GM06990 (cell line): ENCODE measurements around the gene SPDYE4.

Source experiments
- DNase-seq: peaks from one replicate; pipeline ENCODE4 v3.0.0-alpha.2; 2011; ENCODE audit not compliant: insufficient read length; ENCODE audit errors: extremely low read depth
- H3K27me3 ChIP-seq: replicated peaks from 2 replicates; pipeline ENCODE4 v1.6.0; 2011; ENCODE audit warnings: low read length; ENCODE audit not compliant: control insufficient read depth, insufficient read depth
- H3K36me3 ChIP-seq: 2 replicates; pipeline ENCODE4 v1.5.1; 2011; ENCODE audit warnings: low read length; ENCODE audit not compliant: control insufficient read depth, insufficient read depth
- H3K4me3 ChIP-seq: replicated peaks from 2 replicates; pipeline ENCODE4 v1.5.1; 2011; ENCODE audit warnings: low read depth, mild to moderate bottlenecking, control low read depth, low read length
- TF ChIP-seq, protein P1 (sequence below): IDR thresholded peaks from 2 replicates; pipeline ENCODE4 v1.5.1; 2011; ENCODE audit warnings: low read length, control low read depth, mild to moderate bottlenecking, inconsistent platforms; ENCODE audit not compliant: insufficient read depth, poor library complexity, severe bottlenecking

The SPDYE4 gene

GRCh38 chr17:8724451-8724850, 33.9 kb downstream of the SPDYE4 start:
- TF ChIP-seq, protein P1, sequence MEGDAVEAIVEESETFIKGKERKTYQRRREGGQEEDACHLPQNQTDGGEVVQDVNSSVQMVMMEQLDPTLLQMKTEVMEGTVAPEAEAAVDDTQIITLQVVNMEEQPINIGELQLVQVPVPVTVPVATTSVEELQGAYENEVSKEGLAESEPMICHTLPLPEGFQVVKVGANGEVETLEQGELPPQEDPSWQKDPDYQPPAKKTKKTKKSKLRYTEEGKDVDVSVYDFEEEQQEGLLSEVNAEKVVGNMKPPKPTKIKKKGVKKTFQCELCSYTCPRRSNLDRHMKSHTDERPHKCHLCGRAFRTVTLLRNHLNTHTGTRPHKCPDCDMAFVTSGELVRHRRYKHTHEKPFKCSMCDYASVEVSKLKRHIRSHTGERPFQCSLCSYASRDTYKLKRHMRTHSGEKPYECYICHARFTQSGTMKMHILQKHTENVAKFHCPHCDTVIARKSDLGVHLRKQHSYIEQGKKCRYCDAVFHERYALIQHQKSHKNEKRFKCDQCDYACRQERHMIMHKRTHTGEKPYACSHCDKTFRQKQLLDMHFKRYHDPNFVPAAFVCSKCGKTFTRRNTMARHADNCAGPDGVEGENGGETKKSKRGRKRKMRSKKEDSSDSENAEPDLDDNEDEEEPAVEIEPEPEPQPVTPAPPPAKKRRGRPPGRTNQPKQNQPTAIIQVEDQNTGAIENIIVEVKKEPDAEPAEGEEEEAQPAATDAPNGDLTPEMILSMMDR, result no peak
- no peaks in the 10 kb centered on the region for H3K36me3 ChIP-seq
- DNase-seq, result no peak
- no peaks in the 10 kb centered on the region; the same call in none of the 2 replicates for H3K27me3 ChIP-seq
- no peak overlapping the region for H3K4me3 ChIP-seq

- Histone ChIP-seq H3K27me3 (no peaks in the 10 kb centered on the region; the same call in 1 of the 2 replicates), H3K36me3 (no peaks in the 10 kb centered on the region), H3K4me3 (no peak overlapping the region)
- TF ChIP-seq, protein P1, result no peak
- DNase-seq, result no peak
Observed at GRCh38 chr17:8720596-8720995, 37.8 kb downstream of the SPDYE4 start.

GRCh38 chr17:8719291-8720246, 38.8 kb downstream of the SPDYE4 start:
- DNase-seq, result no peak
- TF ChIP-seq, protein P1, result no peak
- H3K27me3 ChIP-seq, result no peaks in the 10 kb centered on the region; the same call in 1 of the 2 replicates
- H3K36me3 ChIP-seq, result no peaks in the 10 kb centered on the region
- H3K4me3 ChIP-seq, result no peak overlapping the region

DNA sequence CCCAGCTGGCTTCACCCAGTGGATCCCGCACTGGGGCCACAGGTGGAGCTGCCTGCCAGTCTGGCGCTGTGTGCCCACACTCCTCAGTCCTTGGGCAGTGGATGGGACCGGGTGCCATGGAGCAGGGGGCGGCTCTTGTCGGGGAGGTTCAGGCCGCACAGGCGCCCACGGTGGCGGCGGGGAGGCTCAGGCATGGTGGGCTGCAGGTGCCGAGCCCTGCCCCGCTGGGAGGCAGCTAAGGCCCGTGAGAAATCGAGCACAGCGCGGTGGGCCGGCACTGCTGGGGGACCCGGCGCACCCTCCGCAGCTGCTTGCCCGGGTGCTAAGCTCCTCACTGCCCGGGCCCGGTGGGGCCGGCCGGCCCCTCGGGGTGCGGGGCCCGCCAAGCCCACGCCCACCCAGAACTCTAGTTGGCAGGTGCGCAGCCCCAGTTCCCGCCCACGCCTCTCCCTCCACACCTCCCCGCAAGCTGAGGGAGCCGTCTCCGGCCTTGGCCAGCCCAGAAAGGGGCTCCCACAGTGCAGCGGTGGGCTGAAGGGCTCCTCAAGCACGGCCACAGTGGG, 40.3 kb downstream of the SPDYE4 start:
- H3K36me3 ChIP-seq, result no peaks in the 10 kb centered on the region
- TF ChIP-seq, protein P1, result no peak
- H3K27me3 ChIP-seq, result no peaks in the 10 kb centered on the region; the same call in 1 of the 2 replicates
- H3K4me3 ChIP-seq, result no peak overlapping the region
- DNase-seq, result no peak

GRCh38 chr17:8713878-8714277, 44.5 kb downstream of the SPDYE4 start:
- no peak for DNase-seq
- TF ChIP-seq, protein P1, result no peak
- Histone ChIP-seq H3K36me3 (no peaks in the 10 kb centered on the region), H3K27me3 (no peaks in the 10 kb centered on the region), H3K4me3 (no peak overlapping the region)
